GM12878 (cell line): Measurements from ENCODE around the gene CDC6. TPM values are rescaled to one million over a fixed set of nuclear protein-coding genes. Genes with fewer than 3 reads are reported as not detected.

ENCODE experiments used
- ATAC-seq: fragments of 200-7000 bp; cut with Tn5 transposase; 3 replicates; pipeline ENCODE4 v1.9.1; 2020; ENCODE audit warnings: mild to moderate bottlenecking, moderate library complexity
- BruUV-seq: library from RNA; stranded (reverse); fragments of 400-500 nt; replicated peaks from 2 replicates; lab custom pipeline; 2021; lab: Mats Ljungman, UMichigan
- CTCF ChIA-PET: fragments of 300-600 bp; sonication (Branson Sonifier 250); formaldehyde crosslinking; extraction: SDS; loops from one replicate; lab custom pipeline; 2021; ENCODE audit warnings: inconsistent platforms; lab: Yijun Ruan, JAX
- POLR2A ChIA-PET: fragments of 350-600 bp; formaldehyde crosslinking; extraction: SDS; loops from one replicate; lab custom pipeline; 2021; ENCODE audit warnings: inconsistent platforms; lab: Charles Lee
- RAD21 ChIA-PET: fragments of 300-600 bp; sonication (Branson Sonifier 250); formaldehyde crosslinking; loops from one replicate; lab custom pipeline; 2023; ENCODE audit warnings: antibody characterized with exemption; ENCODE audit not compliant: unreplicated experiment; lab: Charles Lee
- SMC1A ChIA-PET: fragments of 300-600 bp; sonication (Branson Sonifier 250); formaldehyde crosslinking; loops from one replicate; lab custom pipeline; 2023; ENCODE audit not compliant: unreplicated experiment, uncharacterized antibody; lab: Charles Lee
- DNase-seq: peaks from one replicate; pipeline ENCODE4 v3.0.0-alpha.2; 2011; ENCODE audit warnings: low read depth, low spot score
- FAIRE-seq: peaks from 3 replicates; lab custom pipeline; 2011; peaks lifted over from hg19 to GRCh38; lab: Jason Lieb, UNC
- H2AFZ ChIP-seq: 2 replicates; pipeline ENCODE4 v1.6.0; 2011; ENCODE audit warnings: low read depth, low read length, control low read depth; ENCODE audit not compliant: control insufficient read depth
- H3K27ac ChIP-seq: 2 replicates; pipeline ENCODE4 v1.5.1; 2011; ENCODE audit warnings: control low read depth; ENCODE audit not compliant: control insufficient read depth, insufficient read depth
- H3K27me3 ChIP-seq, 2 experiments: replicated peaks in 1 of 2; 2 replicates each; pipeline versions ENCODE4 v1.6.0 to v1.6.1; 2011; ENCODE audit warnings: low read length in 1 of 2; ENCODE audit not compliant: control insufficient read depth in 2 of 2, insufficient read depth in 2 of 2
- H3K36me3 ChIP-seq, 2 experiments: 2 replicates each; pipeline ENCODE4 v1.5.1; 2011; ENCODE audit warnings: low read length in 1 of 2; ENCODE audit not compliant: control insufficient read depth in 2 of 2, insufficient read depth in 2 of 2
- H3K4me1 ChIP-seq: 2 replicates; pipeline ENCODE4 v1.6.1; 2011; ENCODE audit warnings: mild to moderate bottlenecking, low read length, moderate library complexity, mixed read lengths; ENCODE audit not compliant: control insufficient read depth, insufficient read depth
- H3K4me2 ChIP-seq: 2 replicates; pipeline ENCODE4 v1.6.0; 2011; ENCODE audit warnings: control low read depth; ENCODE audit not compliant: control insufficient read depth, insufficient read depth
- H3K4me3 ChIP-seq: fragments of 200-600 bp; sonication (generic); 2 replicates; pipeline ENCODE4 v1.5.1; 2016
- H3K79me2 ChIP-seq: 2 replicates; pipeline ENCODE4 v1.6.0; 2011; ENCODE audit warnings: low read length; ENCODE audit not compliant: control insufficient read depth, insufficient read depth
- H3K9ac ChIP-seq: 2 replicates; pipeline ENCODE4 v1.8.0; 2011; ENCODE audit warnings: low read length, control low read depth, mixed read lengths; ENCODE audit not compliant: control insufficient read depth, insufficient read depth
- H3K9me3 ChIP-seq: replicated peaks from 3 replicates; pipeline ENCODE4 v1.5.1; 2011; ENCODE audit warnings: mild to moderate bottlenecking, low read length; ENCODE audit not compliant: control insufficient read depth, insufficient read depth
- H4K20me1 ChIP-seq: 2 replicates; pipeline ENCODE4 v1.6.0; 2011; ENCODE audit not compliant: control insufficient read depth, insufficient read depth
- REST ChIP-seq: IDR thresholded peaks from 2 replicates; pipeline ENCODE4 v1.6.1; 2012; ENCODE audit warnings: mild to moderate bottlenecking, low read depth, low read length
- WGBS: methylation state at CpG from one replicate; pipeline ENCODE4 v1.1.6; 2016; ENCODE audit warnings: low lambda C conversion rate; ENCODE audit not compliant: insufficient replicate concordance, insufficient coverage; ENCODE audit errors: missing lambda C conversion rate; 5-methylcytosine and 5-hydroxymethylcytosine counted together
- in situ Hi-C: fragments of 300-500 bp; cut with MboI; formaldehyde crosslinking; loops from 9 replicates; pipeline ENCODE4 v1.14.3; 2018; ENCODE audit warnings: mixed read lengths
- intact Hi-C: fragments of 100-400 bp; cut with micrococcal nuclease; formaldehyde crosslinking; loops from one replicate; pipeline ENCODE4 v1.14.2; 2022; ENCODE audit not compliant: unreplicated experiment
- polyA plus RNA-seq, 11 experiments: library from polyadenylated mRNA; depleted of rRNA in 4 of 11; unstranded in 6 of 11; stranded (reverse) in 5 of 11; fragments of >200 nt; fragmentation: Nextera tagmentation in 4 of 11; fragmentation: Illumina TruSeq in 1 of 11; extraction: Ambion mirVana in 4 of 11; extraction: Trizol in 1 of 11; gene quantifications; 1 replicate in 1 of 11; 2 replicates in 10 of 11; pipeline versions ENCODE4 v1.2.1 to v1.2.3, GENCODE V29; 2011 to 2016; ENCODE audit warnings: inconsistent platforms in 2 of 11, missing spikeins in 2 of 11, low read depth in 1 of 11
- total RNA-seq, 4 experiments: library from RNA; depleted of rRNA in 3 of 4; stranded (reverse); fragments of >200 nt in 3 of 4; fragmentation: Illumina TruSeq in 1 of 4; extraction: Trizol in 1 of 4; gene quantifications; 2 replicates each; pipeline versions ENCODE4 v1.2.1 to v1.2.3, GENCODE V29; 2013 to 2021
- TF ChIP-seq, protein P1 (sequence below): fragments of 450-650 bp; IDR thresholded peaks from 2 replicates; pipeline ENCODE4 v1.6.1; 2016; ENCODE audit warnings: mild to moderate bottlenecking

CDC6 gene
- total and polyA plus RNA-seq, 10 of the 15 experiments (the other 5 are each of a cell fraction or from before 2014, with no cell fraction given), result 13.3 to 60.9 (median 47.6) TPM

DNA sequence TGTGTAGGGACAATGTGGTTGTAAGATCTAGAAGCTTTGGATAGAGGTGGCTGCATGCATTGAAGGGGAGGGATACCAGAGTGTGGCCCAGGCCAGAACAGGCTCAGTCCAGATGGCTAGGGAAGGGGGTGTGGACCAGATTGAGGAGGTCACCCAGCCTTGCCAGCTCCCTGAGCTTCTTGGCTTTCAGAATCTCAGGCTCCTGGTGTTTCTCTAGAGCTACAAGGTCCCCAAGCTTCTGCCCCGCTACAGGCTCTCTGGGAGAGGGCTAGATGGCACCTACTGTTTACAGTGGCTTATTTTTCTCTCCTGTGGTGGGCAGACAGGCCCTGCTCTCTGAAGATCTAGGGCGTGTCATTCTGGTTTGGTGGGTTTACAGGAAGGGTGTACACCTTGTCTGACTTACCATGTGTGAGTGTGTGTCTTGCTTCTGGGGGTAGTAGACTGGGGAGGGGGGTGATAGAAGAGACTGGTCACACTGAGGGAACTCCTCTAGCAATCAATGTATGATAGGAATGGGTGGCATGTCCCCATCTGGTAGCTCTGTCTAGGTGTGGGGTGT, 22.4 kb downstream of the CDC6 start:
- H3K9ac ChIP-seq, result peak overlapping the region; percentile 7; the same call in 1 of the 2 replicates
- no TSS peak for BruUV-seq
- POLR2A ChIA-PET, result interaction anchor here (0.5 to 9.8 kb wide), 9 partner anchors 9 to 1368 kb away, joined by 3 to 123 read pairs (median 3); no protein-coding TSS in a partner anchor

More for the DNA sequence above, 22.4 kb downstream of the CDC6 start:
- in situ Hi-C loops (loop anchor here (5.0 kb wide), 1 partner anchor 227 kb away; no protein-coding TSS in a partner anchor), intact Hi-C loops (loop anchor here (10.0 kb wide), 1 partner anchor 105 kb away; the partner anchor contains the start of gene TOP2A)
- Histone ChIP-seq H3K9me3 (no peaks in the 10 kb centered on the region), H3K27me3 (no peaks in the 10 kb centered on the region), H3K79me2 (no peaks in the 10 kb centered on the region; the same call in none of the 2 replicates), H3K4me2 (peak overlapping the region; percentile 71), H3K27ac (peak overlapping the region; percentile 72), H2AFZ (no peak overlapping the region), H3K4me1 (peaks cover 58% of the 10 kb centered on the region), H3K4me3 (peak overlapping the region; percentile 70; the same call in 1 of the 2 replicates), H3K36me3 (no peaks in the 10 kb centered on the region; a peak in 1 of 4 replicates), H4K20me1 (no peaks in the 10 kb centered on the region)
- ATAC-seq (0 out of 3 replicates have a peak, but pooled peaks have one; percentile 3), DNase-seq (no peak), FAIRE-seq (no peak)
- ChIA-PET CTCF (interaction anchor here (0.6 to 10.6 kb wide), 15 partner anchors 9 to 566 kb away, joined by 3 to 311 read pairs (median 5); partner anchors contain the start of gene TOP2A), SMC1A (interaction anchor here (0.9 to 11.2 kb wide), 12 partner anchors 8 to 311 kb away, joined by 3 to 172 read pairs (median 4); no protein-coding TSS in a partner anchor), RAD21 (interaction anchor here (0.7 to 18.7 kb wide), 8 partner anchors 13 to 305 kb away, joined by 3 to 271 read pairs (median 3); partner anchors contain the start of gene WIPF2)
- no peak for TF ChIP-seq REST
- TF ChIP-seq, protein P1, sequence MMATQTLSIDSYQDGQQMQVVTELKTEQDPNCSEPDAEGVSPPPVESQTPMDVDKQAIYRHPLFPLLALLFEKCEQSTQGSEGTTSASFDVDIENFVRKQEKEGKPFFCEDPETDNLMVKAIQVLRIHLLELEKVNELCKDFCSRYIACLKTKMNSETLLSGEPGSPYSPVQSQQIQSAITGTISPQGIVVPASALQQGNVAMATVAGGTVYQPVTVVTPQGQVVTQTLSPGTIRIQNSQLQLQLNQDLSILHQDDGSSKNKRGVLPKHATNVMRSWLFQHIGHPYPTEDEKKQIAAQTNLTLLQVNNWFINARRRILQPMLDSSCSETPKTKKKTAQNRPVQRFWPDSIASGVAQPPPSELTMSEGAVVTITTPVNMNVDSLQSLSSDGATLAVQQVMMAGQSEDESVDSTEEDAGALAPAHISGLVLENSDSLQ, result no peak
- 63% methylated on average over 2 of the region's 2 CpGs for WGBS
